CD4-positive, alpha-beta T cell treated with Interferon gamma for 1 hour (primary cell): ENCODE measurements around the gene MED22.
"Not testable (repeated sequence)": the region's sequence is repeated elsewhere in the genome, so short reads cannot be mapped to it uniquely, and the experiment has no call there.

Source experiments
- DNase-seq: peaks from one replicate; pipeline ENCODE4 v3.0.0-alpha.2; 2020

Gene MED22

GRCh38 chr9:133303266-133304157 is 44.4 kb downstream of the MED22 start:
- no peak for DNase-seq

GRCh38 chr9:133301253-133302230 is 46.4 kb downstream of the MED22 start:
- no peak for DNase-seq

- DNase-seq, result not testable (repeated sequence)
These were observed 47.9 kb downstream of the MED22 start for GRCh38 chr9:133299996-133300395.

GRCh38 chr9:133294257-133294656 is 53.7 kb downstream of the MED22 start:
- no peak for DNase-seq

GRCh38 chr9:133290751-133291302 is 57.1 kb downstream of the MED22 start:
- no peak for DNase-seq
